ENCODE data around the gene TMEM63A.

DNA sequence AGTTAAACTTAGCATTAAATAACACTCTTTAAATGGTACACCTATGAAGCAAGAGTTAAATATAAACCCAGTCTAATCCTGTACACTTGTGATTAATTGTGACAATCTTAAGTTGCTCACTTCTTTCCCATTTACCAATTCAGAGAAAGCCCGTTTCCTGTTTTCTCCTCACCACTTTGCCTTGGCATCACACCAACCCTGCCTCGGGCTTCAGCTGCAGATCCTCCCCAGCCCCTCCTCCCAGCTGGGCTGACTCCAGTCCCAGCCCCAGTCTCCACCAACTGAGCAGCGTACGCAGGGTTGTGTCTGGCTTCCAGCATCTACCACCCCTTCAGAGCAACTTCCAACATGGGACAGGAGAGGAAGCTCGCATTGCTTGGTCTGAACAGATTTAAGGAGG lies 37.7 kb upstream of the TMEM63A start:
- TF ChIP-seq, protein P1, sequence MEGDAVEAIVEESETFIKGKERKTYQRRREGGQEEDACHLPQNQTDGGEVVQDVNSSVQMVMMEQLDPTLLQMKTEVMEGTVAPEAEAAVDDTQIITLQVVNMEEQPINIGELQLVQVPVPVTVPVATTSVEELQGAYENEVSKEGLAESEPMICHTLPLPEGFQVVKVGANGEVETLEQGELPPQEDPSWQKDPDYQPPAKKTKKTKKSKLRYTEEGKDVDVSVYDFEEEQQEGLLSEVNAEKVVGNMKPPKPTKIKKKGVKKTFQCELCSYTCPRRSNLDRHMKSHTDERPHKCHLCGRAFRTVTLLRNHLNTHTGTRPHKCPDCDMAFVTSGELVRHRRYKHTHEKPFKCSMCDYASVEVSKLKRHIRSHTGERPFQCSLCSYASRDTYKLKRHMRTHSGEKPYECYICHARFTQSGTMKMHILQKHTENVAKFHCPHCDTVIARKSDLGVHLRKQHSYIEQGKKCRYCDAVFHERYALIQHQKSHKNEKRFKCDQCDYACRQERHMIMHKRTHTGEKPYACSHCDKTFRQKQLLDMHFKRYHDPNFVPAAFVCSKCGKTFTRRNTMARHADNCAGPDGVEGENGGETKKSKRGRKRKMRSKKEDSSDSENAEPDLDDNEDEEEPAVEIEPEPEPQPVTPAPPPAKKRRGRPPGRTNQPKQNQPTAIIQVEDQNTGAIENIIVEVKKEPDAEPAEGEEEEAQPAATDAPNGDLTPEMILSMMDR (IDR thresholded peaks at IDR 0.05; ENCODE audit: poor library complexity, severe bottlenecking): no peak
- TF ChIP-seq REST (IDR thresholded peaks at IDR 0.05; ENCODE audit: borderline replicate concordance): no peak
- TF ChIP-seq TAF1 (IDR thresholded peaks at IDR 0.05; ENCODE audit: low read depth): no peak
- no peak for TF ChIP-seq RAD21 (conservative IDR thresholded peaks at IDR 0.05)
